GM19239 (cell line): ENCODE measurements around the gene ADCY3.

Experiments used
- DNase-seq: peaks from one replicate; pipeline ENCODE4 v3.0.0; 2011; ENCODE audit warnings: low spot score; ENCODE audit not compliant: insufficient read length
- FAIRE-seq: peaks from 2 replicates; lab custom pipeline; 2011; peaks lifted over from hg19 to GRCh38; lab: Jason Lieb, UNC

Gene ADCY3

DNA sequence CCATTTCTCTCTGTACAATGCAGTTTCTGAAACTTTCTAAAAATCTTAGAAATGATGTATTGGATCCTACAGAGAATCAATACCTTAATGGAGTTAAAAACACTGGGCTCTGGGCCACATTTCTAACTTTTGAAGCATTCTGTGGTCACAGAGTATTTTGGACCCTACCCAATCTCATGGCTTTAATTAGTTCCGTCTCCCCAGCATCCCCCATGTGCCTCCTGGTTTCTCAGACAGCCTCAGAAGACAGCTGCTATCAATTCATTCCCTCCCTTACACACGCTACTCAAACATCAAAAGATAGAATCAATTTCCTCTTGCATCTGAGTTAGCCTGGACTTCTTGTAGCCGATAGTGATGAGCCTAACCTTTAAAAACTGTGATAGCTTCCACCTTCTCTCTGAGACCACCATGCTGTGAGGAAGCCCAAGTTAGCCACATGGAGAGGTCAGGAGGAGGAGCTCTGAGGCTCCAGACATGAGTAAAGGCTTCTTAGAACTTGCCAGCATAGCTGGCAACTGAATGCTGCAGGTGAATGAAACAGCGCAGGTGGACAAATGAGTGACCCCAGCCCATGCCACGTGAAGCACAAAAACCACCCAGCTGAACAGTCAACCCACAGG is 10.4 kb downstream of the ADCY3 start:
- FAIRE-seq (no peak), DNase-seq (no peak)

DNA sequence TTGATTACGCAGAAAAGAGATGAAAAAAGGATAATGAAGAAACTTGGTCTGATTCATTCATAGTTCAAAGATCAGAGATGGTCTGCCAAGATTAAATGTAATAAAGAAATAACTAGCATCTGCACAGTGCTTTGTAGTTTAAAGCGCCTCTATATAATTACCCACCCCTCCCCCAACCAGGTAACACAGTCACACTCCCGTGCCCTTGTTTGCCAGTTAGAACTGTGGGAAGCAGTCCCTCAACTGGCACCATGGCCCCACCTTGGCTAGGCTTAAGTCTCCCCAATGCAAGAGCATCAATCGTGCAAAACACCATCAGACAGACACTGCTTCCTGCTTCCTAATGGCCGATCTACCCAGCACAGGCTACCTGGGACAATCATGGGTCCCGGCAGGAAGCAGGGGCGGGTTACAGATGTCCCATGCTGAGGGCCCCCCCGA is 11.6 kb downstream of the ADCY3 start:
- DNase-seq (no peak), FAIRE-seq (no peak)

DNA sequence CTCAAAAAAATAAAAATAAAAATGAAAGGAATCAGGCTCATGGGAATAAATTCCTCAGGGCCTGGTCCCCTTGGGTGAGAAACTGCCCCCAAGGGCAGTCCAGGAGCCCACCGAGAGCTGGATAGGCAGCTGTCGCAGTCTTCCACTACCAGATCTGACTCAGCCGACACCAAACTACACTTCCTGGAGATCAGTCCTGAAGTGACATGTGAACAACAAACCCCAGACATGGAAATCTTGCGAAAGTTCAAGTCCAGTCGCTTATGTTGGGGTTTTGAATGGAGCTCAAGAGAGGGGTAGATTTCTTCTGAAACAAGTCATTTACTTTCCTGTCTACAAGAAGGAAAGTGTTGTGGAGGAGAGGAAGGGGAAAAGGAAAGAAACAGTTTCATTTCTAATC is 12.9 kb downstream of the ADCY3 start:
- FAIRE-seq (no peak), DNase-seq (no peak)

DNA sequence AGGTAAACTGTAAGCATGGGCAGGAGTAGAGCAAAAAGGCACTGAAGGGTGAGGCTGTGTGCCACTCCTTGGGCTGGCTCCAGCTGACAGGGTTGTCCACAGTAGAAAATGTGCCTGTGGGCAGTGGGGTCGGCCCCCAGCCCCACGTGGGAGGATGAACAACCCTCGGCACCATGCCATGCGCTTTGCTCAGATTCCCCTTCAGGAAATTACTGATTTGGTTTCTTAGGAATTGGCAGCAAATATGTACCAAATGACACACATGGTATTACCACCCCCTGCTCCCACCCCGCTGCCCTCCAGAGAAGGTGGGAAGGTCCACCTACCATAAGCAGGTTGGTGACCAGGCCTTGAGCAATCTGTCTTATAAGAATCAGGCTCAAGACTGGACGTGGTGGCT is 13.6 kb downstream of the ADCY3 start:
- DNase-seq (no peak), FAIRE-seq (no peak)

DNA sequence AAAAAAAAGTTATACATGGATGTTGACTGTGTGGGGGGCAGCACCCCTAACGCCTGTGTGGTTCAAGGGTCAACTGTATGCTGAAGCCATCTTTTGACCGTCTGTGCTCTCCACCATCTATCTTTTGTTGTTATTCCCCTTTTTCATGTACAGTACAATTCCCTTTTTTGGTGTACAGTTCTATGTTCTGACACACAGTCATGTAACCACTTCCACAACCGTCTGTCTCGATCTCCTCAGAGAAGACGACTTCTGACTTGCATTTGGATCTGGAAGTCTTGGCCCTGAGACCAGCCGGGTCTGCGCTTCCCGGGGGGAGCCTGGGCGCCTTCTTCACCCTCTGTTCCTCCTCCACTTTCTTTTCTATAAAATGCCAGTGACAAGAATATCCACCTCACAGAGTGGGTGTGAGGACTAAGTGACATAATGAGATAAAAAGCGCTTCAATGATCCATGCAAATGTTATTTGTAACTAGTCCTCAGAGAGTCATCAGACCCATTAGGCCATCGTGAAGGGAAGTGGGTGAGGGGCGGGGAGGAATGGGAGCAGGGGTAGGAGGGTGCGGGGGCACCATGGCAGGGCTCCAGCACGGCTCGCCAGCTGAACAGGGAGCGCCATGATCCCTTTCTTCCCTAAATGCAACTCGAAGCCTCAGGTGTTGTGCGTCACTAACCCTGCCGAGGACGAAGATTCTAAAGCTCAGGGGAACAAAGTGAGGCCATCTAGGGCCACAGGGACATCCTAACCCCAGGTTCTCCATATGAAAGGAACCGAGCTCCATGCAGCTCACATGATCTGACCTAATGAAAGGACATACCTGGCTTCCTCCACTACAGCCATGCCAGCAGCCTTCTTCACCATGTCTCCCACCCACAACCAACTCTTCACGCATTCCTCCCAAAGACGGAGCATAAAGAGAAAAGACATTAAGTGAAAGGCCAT is 16.6 kb downstream of the ADCY3 start:
- no peak for FAIRE-seq
- DNase-seq: no peak

GRCh38 chr2:24899361-24899910 is 20.6 kb downstream of the ADCY3 start:
- no peak for FAIRE-seq
- DNase-seq: no peak

DNA sequence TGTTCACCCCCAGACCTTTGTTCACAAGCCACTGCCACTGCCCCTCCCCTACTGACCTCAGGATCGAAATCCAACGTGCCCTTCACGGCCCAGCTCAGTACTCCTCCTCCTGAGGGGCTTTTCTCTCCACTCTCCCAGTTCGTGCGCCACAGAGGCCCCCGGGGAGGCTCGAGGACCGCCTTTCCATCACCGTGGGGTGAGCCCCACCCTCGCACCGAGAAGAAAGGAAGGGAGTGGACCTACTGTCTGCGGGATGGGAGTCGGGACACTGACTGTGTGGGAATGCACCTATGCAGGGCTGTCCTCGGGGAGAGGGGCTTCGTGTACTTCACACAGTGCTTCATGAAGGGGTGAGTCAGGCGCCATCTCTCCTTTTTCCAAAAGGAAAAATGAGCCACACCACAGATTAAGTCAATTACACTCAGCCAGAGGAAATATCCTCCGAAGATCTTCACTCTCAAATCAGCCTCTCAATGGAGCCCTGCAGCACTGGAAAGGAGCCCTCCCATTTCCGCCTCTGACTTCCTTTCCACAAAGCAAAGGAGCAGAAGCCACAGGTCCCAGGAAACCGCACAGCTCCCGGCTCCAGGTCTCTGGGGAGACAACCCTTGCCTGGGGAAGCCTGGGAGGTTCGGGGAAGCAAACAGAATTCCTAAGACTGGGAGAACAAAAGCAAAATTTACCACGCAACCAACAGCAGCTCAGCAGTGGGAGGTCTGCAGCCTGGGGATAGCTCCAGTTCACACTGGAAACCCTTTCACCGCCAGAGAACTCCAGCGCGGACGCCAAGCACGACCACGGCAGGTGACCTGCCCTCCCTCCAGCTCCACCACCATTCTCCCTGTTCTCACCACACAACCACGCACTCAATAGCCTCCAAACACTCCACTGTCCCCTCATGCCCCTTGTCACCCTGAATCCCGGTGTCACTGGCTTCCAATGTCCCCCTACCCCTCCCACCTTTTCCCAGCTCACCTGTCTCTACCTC is 21.6 kb downstream of the ADCY3 start:
- DNase-seq (no peak), FAIRE-seq (no peak)

- DNase-seq: no peak
- no peak for FAIRE-seq
These were observed 25.3 kb downstream of the ADCY3 start for GRCh38 chr2:24894750-24895149.

DNA sequence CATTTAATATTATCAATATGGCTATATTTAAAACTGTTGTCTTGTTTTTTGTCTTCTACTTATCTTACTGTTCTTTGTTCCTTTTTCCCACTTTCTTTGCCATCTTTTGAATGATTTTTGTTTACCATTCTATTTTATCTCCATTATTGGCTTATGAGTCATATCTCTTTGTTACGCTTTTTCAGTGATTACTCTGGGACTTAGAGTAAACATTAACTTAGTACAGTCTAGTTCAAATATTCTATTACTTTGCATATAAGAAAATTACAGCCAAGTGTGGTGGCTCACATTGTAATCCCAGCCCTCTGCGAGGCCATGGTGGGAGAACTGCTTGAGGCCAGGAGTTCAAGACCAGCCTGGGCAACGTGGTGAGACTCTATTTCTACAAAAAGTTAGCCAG is 26.1 kb downstream of the ADCY3 start:
- no peak for FAIRE-seq
- DNase-seq: no peak

GRCh38 chr2:24892928-24893327 is 27.1 kb downstream of the ADCY3 start:
- no peak for DNase-seq
- no peak for FAIRE-seq

- no peak for DNase-seq
These were observed 28.8 kb downstream of the ADCY3 start for GRCh38 chr2:24891201-24891600.

GRCh38 chr2:24889221-24889620 is 30.8 kb downstream of the ADCY3 start:
- DNase-seq (no peak), FAIRE-seq (no peak)

More at GRCh38 chr2:24891201-24891600, 28.8 kb downstream of the ADCY3 start:
- FAIRE-seq: no peak

GRCh38 chr2:24888177-24888576 is 31.9 kb downstream of the ADCY3 start:
- no peak for FAIRE-seq

GRCh38 chr2:24887307-24887874 is 32.6 kb downstream of the ADCY3 start:
- DNase-seq (no peak), FAIRE-seq (no peak)

More at GRCh38 chr2:24888177-24888576, 31.9 kb downstream of the ADCY3 start:
- no peak for DNase-seq

DNA sequence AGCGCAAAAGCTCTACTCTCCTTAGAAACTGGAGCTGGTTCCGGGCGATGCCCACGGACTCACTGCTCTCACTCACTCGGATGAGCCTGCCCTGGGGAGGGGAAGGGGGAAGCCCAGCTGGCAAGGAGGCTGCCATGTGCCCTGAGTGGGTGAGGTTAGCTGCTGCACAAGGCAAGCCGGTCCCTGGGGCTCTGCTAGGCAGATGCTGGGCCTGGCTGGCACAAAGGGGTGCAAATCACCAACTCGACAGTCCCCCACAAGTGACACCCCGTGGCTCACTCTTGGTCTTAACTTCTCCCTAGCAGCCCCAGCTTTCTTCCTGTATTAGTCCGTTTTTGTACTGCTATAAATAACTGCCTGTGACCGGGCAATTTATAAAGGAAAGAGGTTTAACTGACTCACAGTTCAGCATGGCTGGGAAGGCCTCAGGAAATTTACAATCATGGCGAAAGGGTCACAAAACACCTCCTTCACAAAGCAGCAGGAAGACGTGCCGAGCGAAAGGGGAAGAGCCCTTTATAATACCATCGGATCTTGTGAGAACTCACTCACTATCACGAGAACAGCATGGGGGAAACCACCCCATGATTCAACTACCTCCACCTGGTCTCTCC is 33.2 kb downstream of the ADCY3 start:
- DNase-seq (no peak), FAIRE-seq (no peak)

DNA sequence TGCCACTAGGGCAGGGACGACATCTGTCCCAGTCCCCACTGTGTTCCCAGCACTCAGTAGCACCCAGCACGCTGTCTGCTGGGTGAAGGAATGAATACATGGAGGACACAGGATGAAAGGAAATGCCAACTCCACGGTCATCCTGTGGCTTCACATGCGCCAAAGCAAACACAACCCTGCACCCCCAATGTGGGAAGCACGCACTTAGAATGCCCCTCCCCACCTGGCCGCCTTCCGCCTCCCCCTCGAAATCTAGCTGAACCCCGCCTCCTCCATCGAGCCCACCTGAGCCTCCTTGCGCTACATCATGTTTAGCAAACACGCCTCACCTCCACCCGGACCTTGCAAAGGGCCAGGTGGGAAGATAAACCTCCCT is 33.9 kb downstream of the ADCY3 start:
- no peak for DNase-seq

GRCh38 chr2:24885221-24886125 is 34.6 kb downstream of the ADCY3 start:
- FAIRE-seq (peak; percentile 47), DNase-seq (no peak)

More for the DNA sequence above, 33.9 kb downstream of the ADCY3 start:
- no peak for FAIRE-seq

DNA sequence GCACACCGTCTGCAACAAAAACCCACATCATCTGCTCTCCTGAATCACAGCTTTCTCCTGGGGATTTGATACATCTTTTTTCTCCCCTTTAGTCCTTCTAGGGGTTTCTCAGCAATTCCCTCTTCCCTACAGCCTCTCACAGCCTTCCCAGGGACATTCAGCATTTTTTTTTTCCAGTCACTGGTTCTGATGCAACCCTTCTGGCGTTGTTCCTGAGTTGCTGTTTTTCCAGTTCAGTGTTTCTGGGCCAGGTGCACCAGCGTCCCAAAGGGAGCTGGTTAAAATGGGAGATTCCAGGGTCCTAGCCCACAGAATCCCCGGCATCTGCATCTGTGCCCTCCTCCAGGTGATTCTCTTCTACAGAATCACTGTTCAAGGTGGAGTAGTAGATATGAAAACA is 36.1 kb downstream of the ADCY3 start:
- no peak for DNase-seq
- FAIRE-seq: no peak
